GM21515 (cell line): ENCODE data around the gene ZNF808.
"Not testable (repeated sequence)": the region's sequence is repeated elsewhere in the genome, so short reads cannot be mapped to it uniquely, and the experiment has no call there.

Experiments
- ATAC-seq: cut with Tn5 transposase; IDR thresholded peaks from one replicate; pipeline ENCODE4 v1.9.1; 2021; ENCODE audit not compliant: unreplicated experiment

ZNF808 gene

DNA sequence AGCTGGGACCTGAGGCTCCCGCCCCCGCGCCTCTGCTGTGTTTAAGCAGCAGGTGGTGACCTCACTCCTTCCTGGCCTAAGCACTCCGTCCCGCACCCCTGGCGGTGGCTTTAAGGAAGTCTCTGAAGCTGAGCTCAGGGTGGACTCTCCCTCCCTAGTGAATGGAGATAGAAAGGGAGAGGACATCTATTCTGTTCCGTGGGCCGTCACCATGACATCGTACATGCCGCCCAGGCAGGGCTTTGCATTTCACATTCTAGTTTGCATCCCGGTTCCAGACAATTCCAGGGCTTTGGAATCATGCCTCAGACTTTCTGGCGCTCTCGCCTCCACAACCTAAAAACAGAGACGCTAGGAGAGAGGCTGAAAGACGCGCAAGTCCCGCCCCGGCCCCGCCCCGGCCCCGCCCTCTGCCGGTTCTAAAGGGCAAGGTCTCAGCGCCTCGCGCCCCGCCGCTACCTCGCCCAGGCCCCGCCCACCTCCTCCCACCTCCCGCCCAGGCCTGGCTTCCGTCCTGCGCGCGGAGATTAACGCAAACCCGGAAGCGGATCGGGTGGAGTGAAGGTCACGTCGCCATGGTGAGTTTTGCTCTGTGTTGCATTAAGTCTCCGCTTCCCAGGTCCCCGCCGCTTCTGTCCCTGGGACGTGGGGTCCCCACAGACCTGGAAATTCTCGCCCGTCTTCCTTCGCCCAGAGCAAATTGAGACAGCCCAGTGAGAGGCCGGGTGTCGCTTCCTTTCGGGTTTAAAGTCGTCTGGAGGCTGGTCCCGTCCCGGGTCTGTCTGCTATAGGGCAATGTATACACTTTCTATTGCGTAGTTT lies at the start of gene ZNF808:
Gene ZNF808, plus strand, starts transcription at position 535 of the 822 bp plus-strand sequence. CDS start 15,617 bp downstream, outside the sequence.
- ATAC-seq: peak; percentile 84

DNA sequence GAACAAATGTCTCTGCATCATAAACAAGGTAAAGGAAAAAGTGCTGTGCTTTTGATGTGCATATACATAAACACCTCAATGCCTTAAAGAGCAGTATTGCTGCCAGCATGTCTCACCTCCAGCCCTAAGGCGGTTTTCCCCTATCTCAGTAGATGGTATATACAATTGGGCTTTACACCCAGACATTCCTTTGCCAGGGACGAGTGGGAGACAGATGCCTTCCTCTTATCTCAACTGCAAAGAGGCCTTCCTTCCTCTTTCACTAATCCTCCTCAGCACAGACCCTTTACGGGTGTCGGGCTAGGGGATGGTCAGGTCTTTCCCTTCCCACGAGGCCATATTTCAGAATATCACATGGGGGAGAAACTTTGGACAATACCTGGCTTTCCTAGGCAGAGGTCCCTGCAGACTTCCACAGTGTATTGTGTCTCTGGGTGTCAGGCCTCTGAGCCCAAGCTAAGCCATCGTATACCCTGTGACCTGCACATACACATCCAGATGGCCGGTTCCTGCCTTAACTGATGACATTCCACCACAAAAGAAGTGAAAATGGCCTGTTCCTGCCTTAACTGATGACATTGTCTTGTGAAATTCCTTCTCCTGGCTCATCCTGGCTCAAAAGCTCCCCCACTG lies 43.2 kb upstream of the ZNF808 start:
- ATAC-seq: not testable (repeated sequence)

DNA sequence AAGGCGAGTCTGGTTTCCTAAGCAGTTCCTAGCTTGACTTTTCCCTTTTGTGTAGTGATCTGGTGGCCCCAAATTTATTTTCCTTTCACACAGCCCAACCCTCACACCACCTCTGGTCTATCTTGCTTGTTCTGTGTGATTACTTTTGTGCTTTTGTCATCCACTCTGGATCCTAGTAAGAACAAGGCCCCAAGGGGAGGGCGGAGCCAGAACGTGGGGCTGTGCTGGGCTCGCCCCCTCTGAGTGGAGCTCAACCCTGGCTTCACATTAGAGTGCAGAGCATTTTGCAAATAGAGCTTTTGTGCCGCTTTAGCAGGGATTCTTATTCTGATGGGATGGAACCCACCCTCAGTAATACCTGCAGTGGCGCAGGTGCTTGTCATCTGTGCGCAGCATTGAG lies 42.4 kb upstream of the ZNF808 start:
- ATAC-seq: not testable (repeated sequence)

DNA sequence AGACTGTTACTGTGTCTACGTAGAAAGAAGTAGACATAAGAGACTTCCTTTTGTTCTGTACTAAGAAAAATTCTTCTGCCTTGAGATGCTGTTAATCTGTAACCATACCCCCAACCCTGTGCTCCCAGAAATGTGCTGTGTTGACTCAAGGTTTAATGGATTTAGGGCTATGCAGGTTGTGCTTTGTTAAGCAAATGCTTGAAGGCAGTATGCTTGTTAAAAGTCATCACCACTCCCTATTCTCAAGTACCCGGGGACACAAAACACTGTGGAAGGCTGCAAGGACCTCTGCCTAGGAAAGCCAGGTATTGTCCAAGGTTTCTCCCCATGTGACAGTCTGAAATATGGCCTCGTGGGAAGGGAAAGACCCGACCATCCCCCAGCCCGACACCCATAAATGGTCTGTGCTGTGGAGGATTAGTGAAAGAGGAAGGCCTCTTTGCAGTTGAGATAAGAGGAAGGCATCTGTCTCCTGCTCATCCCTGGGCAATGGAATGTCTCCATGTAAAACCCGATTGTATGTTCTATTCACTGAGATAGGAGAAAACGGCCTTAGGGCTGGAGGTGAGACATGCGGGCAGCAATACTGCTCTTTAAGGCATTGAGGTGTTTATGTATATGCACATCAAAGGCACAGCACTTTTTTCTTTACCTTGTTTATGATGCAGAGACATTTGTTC lies 41.8 kb upstream of the ZNF808 start:
- ATAC-seq: not testable (repeated sequence)

DNA sequence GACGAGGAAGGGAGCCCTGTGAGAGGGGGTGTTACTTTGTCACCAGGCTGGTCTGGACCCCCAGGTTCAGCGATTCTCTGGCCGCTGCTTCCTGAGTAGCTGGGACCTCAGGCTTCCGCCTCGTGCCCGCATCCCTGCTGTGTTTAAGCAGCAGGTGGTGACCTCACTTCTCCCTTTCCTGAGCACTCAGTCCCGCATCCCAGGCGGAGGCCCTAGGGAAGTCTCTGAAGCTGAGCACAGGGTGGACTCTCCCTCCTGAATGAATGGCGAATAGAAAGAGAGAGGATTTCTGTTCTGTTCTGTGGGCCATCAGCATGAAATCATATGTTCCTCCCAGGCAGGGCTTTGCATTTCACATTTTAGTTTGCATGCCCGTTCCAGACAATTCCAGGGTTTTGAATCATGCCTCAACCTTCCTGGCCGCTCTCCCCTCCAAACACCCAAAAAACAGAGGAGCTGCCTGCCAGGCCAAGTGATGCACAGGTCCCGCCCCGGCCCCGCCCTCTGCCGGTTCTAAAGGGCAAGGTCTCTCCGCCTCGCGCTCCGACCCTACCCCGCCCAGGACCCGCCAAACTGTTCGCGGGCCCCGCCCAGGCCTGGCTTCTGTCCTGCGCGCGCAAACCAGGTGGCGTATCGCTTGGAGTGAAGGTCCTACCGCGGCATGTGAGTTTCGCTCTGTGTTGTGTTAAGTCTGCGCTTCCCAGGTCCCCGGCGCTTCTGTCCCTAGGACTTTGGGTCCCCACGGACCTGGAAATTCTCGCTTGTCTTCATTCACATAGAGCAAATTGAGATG lies 35.1 kb upstream of the ZNF808 start:
- no peak for ATAC-seq

DNA sequence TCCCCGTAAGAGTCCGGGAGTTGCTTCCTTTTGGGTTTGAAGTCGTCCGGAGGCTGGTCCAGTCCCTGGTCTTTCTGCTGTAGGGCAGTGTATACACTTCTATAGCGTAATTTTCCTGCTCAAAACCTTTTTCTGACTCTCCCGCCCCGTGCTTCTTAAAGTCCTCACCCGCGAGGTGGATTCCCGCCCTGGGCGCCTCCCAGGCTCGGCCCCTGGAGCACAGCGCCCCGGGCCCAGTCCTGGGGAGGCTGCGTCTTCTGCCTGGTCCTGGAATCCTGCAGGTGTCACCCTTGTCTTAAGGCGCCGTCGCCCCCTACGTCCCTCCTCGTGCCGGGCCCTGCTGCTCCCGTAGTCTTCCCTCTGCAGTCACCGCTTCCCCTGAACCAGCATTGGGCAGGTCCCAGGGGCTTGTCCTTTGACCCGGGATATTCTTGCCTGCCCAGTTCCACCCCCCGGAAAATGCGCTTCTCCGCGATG lies 34.4 kb upstream of the ZNF808 start:
- ATAC-seq: no peak

DNA sequence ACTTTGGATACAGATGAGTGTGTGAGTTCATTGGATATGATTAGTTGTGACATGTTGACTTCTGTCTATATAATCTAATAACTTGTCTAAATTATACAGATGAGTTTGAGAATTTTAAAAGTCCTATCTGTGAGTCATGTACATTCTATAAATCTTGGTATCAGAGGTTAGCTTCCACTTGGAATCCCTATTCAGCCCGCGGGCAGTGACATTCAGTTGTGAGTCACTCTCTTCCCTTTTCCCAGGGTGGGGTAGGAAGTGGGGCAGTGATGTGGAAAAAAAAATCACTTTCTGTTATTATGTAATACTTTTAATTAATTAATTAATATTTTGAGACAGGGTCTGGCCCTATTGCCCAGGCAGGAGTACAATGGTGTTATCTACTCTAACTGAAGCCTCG lies 33.0 kb upstream of the ZNF808 start:
- ATAC-seq: no peak

DNA sequence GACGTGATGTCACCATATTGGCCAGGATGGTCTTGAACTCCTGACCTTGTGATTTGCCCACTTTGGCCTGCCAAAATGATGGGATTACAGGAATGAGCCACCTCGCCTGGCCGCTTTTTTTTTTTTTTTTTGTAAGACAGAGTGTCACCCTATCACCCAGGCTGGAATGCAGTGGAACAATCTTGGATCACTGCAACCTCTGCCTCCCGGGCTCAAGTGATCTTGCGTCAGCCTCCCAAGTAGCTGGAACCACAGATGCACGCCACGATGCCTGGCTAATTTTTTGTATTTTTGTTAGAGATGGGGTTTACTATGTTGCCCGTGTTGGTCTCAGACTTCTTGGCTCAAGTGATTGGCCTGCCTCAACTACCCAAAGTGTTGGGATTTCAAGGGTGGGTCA lies 28.9 kb upstream of the ZNF808 start:
- no peak for ATAC-seq

DNA sequence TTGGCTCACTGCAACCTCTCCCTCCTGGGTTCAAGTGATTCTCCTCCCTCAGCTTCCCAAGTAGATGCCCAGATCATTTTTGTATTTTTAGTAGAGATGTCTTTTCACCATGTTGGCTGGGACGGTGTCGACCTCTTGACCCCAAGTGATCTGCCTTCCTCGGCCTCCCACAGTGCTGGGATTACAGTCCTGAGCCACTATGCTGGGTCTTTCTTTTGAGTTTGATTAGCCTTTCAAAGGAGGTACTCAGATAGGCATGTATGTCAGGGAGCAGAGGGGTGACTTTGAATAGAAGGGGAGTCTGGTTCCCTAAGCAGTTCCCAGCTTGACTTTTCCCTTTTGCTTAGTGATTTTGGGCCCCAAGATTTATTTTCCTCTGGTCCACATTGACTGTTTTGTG lies 27.0 kb upstream of the ZNF808 start:
- ATAC-seq: not testable (repeated sequence)

DNA sequence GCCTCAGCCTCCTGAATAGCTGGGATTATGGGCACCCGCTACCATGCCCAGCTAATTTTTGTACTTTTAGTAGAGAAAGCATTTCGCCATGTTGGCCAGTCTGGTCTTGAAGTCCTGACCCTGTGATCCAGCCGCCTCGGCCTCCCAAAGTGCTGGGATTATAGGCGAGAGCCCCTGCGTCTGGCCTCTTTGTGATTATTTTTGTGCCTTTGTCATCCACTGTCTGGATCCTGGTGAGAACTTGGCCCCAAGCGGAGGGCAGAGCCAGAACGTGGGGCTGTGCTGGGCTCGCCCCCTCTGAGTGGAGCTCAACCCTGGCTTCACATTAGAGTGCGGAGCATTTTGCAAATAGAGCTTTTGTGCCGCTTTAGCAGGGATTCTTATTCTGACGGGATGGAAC lies 26.5 kb upstream of the ZNF808 start:
- not testable (repeated sequence) for ATAC-seq

DNA sequence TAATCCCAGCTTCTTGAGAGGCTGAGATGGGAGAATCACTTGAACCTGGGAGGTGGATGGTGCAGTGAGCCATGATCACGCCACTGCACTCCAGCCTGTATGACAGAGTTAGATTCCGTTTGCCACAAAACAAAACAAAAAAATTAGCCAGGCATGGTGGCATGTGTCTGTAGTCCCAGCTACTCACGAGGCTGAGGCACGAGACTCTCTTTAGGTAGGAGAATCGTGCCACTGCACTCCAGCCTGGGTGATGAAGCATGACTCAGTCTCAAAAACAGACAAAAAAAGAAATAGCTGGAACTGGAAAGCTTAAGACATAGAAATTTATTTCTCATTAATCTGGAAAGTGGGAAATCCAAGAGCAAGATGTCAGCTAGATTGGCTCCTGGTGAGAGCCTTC lies 20.2 kb upstream of the ZNF808 start:
- ATAC-seq: no peak

DNA sequence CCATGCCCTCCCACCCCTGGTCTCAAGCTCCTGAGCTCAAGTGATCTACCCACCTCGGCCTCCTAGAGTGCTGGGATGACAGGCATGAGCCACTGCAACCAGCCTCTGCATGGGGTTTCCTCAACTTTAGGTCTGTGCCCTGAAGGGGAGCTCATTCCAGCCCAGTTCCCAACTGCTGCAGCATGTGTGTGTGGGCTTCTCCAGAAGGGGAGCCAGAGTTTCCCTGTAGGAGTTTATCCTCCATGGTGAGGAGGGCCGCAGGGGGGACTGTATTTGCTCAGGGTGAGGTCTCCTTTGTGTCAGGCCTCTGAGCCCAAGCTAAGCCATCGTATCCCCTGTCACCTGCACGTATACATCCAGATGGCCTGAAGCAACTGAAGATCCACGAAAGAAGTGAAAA lies 11.3 kb upstream of the ZNF808 start:
- no peak for ATAC-seq

DNA sequence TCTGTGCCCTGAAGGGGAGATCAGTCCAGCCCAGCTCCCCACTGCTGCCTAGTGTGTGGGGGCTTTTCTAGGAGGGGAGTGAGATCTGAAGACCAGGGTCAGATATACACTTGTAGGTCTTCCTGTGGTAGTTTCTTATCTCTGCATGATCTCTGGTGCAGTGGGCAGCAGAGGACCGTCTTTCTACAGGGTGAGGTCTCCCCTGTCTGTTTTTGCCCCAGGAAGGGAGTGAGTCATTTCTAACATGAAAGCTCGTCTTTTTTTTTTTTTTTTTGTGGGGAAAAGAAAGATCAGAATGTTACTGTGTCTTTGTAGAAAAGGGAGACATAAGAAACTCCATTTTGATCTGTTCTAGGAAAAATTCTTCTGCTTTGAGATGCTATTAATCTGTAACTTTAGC lies 8.8 kb upstream of the ZNF808 start:
- no peak for ATAC-seq

DNA sequence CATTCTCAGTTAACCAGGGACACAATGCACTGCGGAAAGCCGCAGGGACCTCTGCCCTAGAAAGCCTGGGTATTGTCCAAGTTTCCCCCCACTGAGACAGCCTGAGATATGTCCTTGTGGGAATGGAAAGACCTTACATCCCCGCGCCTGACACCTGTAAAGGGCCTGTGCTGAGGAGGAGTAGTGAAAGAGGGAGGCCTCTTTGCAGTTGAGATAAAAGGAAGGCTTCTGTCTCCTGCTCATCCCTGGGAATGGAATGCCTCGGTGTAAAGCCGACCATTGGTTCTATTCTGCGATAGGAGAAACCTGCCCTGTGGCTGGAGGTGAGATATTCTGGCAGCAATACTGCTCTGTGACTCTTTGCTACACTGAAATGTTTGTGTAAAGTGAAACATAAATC lies 8.3 kb upstream of the ZNF808 start:
- not testable (repeated sequence) for ATAC-seq

DNA sequence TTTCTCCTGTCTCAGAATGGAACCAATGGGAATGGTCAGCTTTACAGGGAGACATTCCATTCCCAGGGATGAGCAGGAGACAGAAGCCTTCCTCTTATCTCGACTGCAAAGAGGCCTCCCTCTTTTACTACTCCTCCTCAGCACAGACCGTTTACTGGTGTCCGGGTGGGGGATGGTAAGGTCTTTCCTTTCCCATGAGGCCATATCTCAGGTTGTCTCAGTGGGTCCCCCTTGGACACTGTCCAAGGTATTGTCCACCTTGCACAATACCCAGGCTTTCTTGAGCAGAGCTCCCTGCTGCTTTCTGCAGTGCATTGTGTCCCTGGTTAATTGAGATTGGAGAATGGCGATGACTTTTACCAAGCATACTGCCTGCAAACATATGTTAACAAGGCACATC lies 7.5 kb upstream of the ZNF808 start:
- no peak for ATAC-seq

DNA sequence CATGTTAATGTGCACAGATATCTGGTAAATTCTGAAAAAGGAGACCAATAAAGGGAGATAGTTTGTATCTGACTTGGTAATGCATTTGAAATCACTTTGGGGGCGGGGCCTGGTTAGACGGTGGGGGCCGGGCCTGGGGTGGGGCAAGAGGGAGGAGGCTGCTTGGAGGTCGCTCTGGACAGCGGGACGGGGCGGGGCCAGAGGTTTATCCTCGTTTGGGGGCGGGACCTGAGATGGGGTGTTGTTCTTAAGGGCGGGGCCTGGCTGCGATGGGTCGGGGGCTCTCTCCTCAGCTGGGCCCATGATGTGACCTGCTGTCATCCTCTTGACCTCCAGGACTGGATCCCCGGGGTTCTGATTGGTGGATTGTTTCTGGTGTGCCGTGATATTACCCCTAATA lies 4.9 kb upstream of the ZNF808 start:
- ATAC-seq: no peak

DNA sequence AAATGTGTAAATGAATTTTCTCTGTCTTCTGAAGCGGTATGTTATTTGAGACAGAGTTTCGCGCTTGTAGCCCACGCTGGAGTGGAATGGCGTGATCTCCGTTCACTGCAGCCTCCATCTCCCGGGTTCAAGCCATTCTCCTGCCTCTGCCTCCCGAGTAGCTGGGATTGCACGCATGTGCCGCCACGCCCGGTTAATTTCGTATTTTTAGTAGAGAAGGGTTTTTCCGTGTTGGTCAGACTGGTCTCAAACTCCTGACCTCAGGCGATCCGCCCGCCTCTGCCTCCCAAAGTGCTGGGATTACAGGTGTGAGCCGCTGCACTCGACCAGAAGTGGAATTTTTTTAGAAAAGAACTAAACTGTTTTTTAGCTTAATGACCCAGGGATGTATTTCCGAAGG lies 3.4 kb upstream of the ZNF808 start:
- ATAC-seq: no peak

DNA sequence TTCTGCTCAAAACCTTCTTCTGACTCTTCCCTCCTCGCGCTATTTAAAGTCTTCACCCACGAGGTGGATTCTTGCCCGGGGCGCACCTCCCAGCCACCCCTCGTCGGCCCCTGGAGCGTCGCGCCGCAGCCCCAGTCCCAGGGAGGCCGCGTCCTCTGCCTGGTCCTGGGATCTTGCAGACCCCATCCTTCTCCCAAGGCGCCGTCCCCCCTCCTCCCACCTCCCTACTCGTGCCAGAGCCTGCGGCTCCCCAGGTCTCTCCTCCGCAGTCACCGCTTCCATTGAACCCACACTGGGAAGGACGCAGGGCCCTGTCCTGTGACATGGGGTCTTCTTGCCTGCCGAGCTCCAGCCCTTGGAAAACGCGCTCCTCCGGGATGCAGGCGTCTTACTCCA lies 486 bp downstream of the ZNF808 start:
- peak; percentile 28 for ATAC-seq

DNA sequence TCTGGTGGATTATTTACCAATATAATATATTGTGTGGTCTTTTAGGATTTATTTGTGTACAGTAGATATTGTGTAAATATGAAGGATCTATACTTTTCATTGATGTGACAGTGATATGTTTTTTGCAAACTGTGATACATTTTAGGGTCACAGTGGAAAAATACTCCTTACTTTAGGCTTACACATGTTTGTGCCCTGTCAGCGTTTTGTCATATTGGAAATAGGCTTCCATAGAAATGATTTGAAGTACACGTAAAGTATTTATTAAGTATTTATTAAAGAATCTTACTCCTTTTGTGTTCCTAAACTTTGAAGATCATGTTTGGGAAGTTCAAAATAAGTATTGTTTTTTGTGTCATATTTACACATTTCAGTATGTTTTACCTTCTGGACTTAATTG lies 5.0 kb downstream of the ZNF808 start:
- no peak for ATAC-seq

DNA sequence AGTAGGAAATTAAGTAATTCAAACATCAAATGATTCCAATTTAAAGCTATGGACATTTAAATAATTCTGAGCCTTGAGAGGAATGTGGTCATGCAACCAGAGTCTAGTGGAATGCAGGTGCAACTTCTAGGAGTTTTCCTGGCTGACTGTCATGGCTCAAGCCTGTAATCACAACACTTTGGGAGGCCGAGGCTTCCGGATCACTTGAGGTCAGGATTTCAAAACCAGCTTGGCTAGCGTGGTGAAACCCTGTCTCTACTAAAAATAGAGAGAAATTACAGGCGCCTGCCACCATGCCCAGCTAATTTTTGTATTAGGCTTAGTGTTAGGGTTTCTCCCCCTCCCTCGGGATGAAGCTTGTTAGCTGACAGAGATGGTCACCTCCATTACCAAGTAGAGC lies 6.4 kb downstream of the ZNF808 start:
- ATAC-seq: no peak

DNA sequence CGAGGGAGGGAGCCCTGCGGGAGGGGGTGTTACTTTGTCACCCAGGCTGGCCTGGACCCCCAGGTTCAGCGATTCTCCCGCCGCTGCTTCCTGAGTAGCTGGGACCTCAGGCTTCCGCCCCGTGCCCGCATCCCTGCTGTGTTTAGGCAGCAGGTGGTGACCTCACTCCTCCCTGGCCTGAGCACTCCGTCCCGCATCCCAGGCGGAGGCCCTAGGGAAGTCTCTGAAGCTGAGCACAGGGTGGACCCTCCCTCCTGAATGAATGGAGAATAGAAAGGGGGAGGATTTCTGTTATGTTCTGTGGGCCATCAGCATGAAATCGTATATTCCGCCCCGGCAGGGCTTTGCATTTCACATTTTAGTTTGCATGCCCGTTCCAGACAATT lies 7.9 kb downstream of the ZNF808 start:
- not testable (repeated sequence) for ATAC-seq
